Neural progenitor cell (in vitro differentiated cells): ENCODE results near the gene SUGCT.

ENCODE experiments used
- EZH2phosphoT487 ChIP-seq: fragments of 200-600 bp; sonication (generic); IDR thresholded peaks from 2 replicates; pipeline ENCODE4 v1.6.1; 2017; ENCODE audit warnings: antibody characterized with exemption
- TF ChIP-seq, protein P1 (sequence below): fragments of 200-600 bp; sonication (generic); IDR thresholded peaks from 2 replicates; pipeline ENCODE4 v1.5.1; 2017; ENCODE audit warnings: antibody characterized with exemption, mild to moderate bottlenecking

GRCh38 chr7:40341836-40342235 lies 207.0 kb downstream of the SUGCT start:
- TF ChIP-seq, protein P1, sequence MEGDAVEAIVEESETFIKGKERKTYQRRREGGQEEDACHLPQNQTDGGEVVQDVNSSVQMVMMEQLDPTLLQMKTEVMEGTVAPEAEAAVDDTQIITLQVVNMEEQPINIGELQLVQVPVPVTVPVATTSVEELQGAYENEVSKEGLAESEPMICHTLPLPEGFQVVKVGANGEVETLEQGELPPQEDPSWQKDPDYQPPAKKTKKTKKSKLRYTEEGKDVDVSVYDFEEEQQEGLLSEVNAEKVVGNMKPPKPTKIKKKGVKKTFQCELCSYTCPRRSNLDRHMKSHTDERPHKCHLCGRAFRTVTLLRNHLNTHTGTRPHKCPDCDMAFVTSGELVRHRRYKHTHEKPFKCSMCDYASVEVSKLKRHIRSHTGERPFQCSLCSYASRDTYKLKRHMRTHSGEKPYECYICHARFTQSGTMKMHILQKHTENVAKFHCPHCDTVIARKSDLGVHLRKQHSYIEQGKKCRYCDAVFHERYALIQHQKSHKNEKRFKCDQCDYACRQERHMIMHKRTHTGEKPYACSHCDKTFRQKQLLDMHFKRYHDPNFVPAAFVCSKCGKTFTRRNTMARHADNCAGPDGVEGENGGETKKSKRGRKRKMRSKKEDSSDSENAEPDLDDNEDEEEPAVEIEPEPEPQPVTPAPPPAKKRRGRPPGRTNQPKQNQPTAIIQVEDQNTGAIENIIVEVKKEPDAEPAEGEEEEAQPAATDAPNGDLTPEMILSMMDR: no peak
- TF ChIP-seq EZH2phosphoT487: no peak
